GM21360 (cell line): ENCODE measurements around the gene SMIM5.

Source experiments
- ATAC-seq: cut with Tn5 transposase; IDR thresholded peaks from one replicate; pipeline ENCODE4 v1.9.1; 2021; ENCODE audit warnings: mild to moderate bottlenecking, moderate library complexity; ENCODE audit not compliant: unreplicated experiment

Gene SMIM5

GRCh38 chr17:75639327-75639726 lies 6.1 kb downstream of the SMIM5 start:
- no peak for ATAC-seq

- no peak for ATAC-seq
Measured at GRCh38 chr17:75639771-75640555, 6.7 kb downstream of the SMIM5 start.

GRCh38 chr17:75640556-75641119 lies 7.4 kb downstream of the SMIM5 start:
- no peak for ATAC-seq

- no peak for ATAC-seq
Measured at GRCh38 chr17:75641343-75641742, 8.1 kb downstream of the SMIM5 start.

- ATAC-seq, result no peak
Measured at GRCh38 chr17:75642182-75642783, 9.0 kb downstream of the SMIM5 start.

- ATAC-seq, result no peak
Measured at GRCh38 chr17:75642784-75643642, 9.8 kb downstream of the SMIM5 start.

GRCh38 chr17:75643643-75644017 lies 10.4 kb downstream of the SMIM5 start:
- ATAC-seq, result no peak

GRCh38 chr17:75645501-75645888 lies 12.3 kb downstream of the SMIM5 start:
- no peak for ATAC-seq

- no peak for ATAC-seq
Measured at GRCh38 chr17:75645889-75646637, 12.8 kb downstream of the SMIM5 start.

- ATAC-seq, result no peak
Measured at GRCh38 chr17:75646638-75646992, 13.4 kb downstream of the SMIM5 start.

GRCh38 chr17:75647061-75647460 lies 13.8 kb downstream of the SMIM5 start:
- no peak for ATAC-seq

GRCh38 chr17:75647921-75648320 lies 14.7 kb downstream of the SMIM5 start:
- ATAC-seq, result no peak

GRCh38 chr17:75649687-75650086 lies 16.5 kb downstream of the SMIM5 start:
- ATAC-seq, result no peak

GRCh38 chr17:75650874-75651273 lies 17.6 kb downstream of the SMIM5 start:
- ATAC-seq, result no peak

GRCh38 chr17:75652341-75652740 lies 19.1 kb downstream of the SMIM5 start:
- no peak for ATAC-seq

- ATAC-seq, result no peak
Measured at GRCh38 chr17:75652934-75653549, 19.8 kb downstream of the SMIM5 start.

- ATAC-seq, result no peak
Measured at GRCh38 chr17:75654176-75654575, 20.9 kb downstream of the SMIM5 start.

- no peak for ATAC-seq
Measured at GRCh38 chr17:75658237-75658636, 25.0 kb downstream of the SMIM5 start.

GRCh38 chr17:75661531-75661930 lies 28.3 kb downstream of the SMIM5 start:
- no peak for ATAC-seq

- ATAC-seq, result no peak
Measured at GRCh38 chr17:75662511-75662910, 29.3 kb downstream of the SMIM5 start.
